Spleen (tissue), 11 donors: ENCODE data around the gene FLAD1. TPM values are rescaled to one million over a fixed set of nuclear protein-coding genes. Genes with fewer than 3 reads are reported as not detected.

Experiments
- DNase-seq: peaks from one replicate; pipeline ENCODE4 v3.0.0-alpha.2; 2020
- H3K27ac ChIP-seq, 8 donors: fragments of 200-600 bp; sonication (generic) in 7 of 8; 1 replicate in 4 of 8; 2 replicates in 4 of 8; pipeline versions ENCODE4 v1.5.0 to v1.8.0; 2016 to 2021; ENCODE audit warnings: inconsistent platforms in 4 of 8, mild to moderate bottlenecking in 4 of 8, moderate library complexity in 1 of 8
- H3K27me3 ChIP-seq, 7 donors: fragments of 200-600 bp; sonication (generic) in 6 of 7; replicated peaks in 1 of 7; 1 replicate in 4 of 7; 2 replicates in 3 of 7; pipeline versions ENCODE4 v1.5.0 to v1.8.0; 2016 to 2021; ENCODE audit warnings: inconsistent platforms in 3 of 7, mild to moderate bottlenecking in 1 of 7
- H3K36me3 ChIP-seq, 6 donors: fragments of 200-600 bp; sonication (generic) in 5 of 6; 1 replicate in 4 of 6; 2 replicates in 2 of 6; pipeline versions ENCODE4 v1.5.0 to v1.8.0; 2016 to 2021; ENCODE audit warnings: inconsistent platforms in 2 of 6
- H3K4me1 ChIP-seq, 6 donors: fragments of 200-600 bp; sonication (generic) in 5 of 6; 1 replicate in 3 of 6; 2 replicates in 3 of 6; pipeline versions ENCODE4 v1.5.0 to v1.8.0; 2016 to 2021; ENCODE audit warnings: inconsistent platforms in 3 of 6
- H3K4me3 ChIP-seq, 8 donors: fragments of 200-600 bp; sonication (generic) in 7 of 8; 1 replicate in 4 of 8; 2 replicates in 4 of 8; pipeline versions ENCODE4 v1.5.0 to v1.8.0; 2016 to 2021; ENCODE audit warnings: inconsistent platforms in 4 of 8, mild to moderate bottlenecking in 4 of 8, moderate library complexity in 2 of 8
- H3K9me3 ChIP-seq, 8 donors: fragments of 200-600 bp; sonication (generic) in 7 of 8; 1 replicate in 4 of 8; 2 replicates in 4 of 8; pipeline versions ENCODE4 v1.5.0 to v1.8.0; 2016 to 2021; ENCODE audit warnings: inconsistent platforms in 4 of 8
- CTCF ChIP-seq, 11 experiments: fragments of 200-600 bp in 7 of 11; fragments of 450-650 bp in 4 of 11; sonication (generic) in 4 of 11; IDR thresholded peaks in 8 of 11; conservative IDR thresholded peaks in 3 of 11; 1 replicate in 7 of 11; 2 replicates in 4 of 11; pipeline versions ENCODE4 v1.4.0 to v1.8.0; 2016 to 2021; ENCODE audit warnings: antibody characterized with exemption in 11 of 11, inconsistent platforms in 4 of 11, mild to moderate bottlenecking in 1 of 11
- POLR2A ChIP-seq, 3 donors: fragments of 450-650 bp; IDR thresholded peaks; one replicate each; pipeline ENCODE4 v1.5.1; 2017; ENCODE audit warnings: antibody characterized with exemption in 3 of 3, mild to moderate bottlenecking in 1 of 3
- POLR2AphosphoS5 ChIP-seq, 3 donors: sonication (generic); formaldehyde crosslinking; IDR thresholded peaks; one replicate each; pipeline ENCODE4 v1.5.1; 2017; ENCODE audit warnings: antibody characterized with exemption in 3 of 3
- WGBS, 5 donors: extraction: QIAGEN DNeasy Blood & Tissue Kit in 3 of 5; methylation state at CpG; one replicate each; pipeline versions ENCODE4 v1.1.5 to v1.1.7; 2013 to 2018; 5-methylcytosine and 5-hydroxymethylcytosine counted together
- intact Hi-C: fragments of 100-400 bp; cut with DNase I; formaldehyde crosslinking; loops from one replicate; pipeline ENCODE4 v1.15.0; 2023; ENCODE audit warnings: low total_unique reads
- polyA plus RNA-seq, 3 donors: library from polyadenylated mRNA; stranded (reverse); fragments of 200-250 nt; gene quantifications; one replicate each; pipeline ENCODE4 v1.2.1, GENCODE V29; 2013
- total RNA-seq, 7 donors: library from RNA; depleted of rRNA in 3 of 7; stranded (reverse); fragments of >200 nt in 3 of 7; fragmentation: NEBNext Ultra II Directional in 4 of 7; extraction: Animal tissue kit (Norgen Biotek cat#: 25700) in 4 of 7; gene quantifications; one replicate each; pipeline versions ENCODE4 v1.1.0 to v1.2.1, GENCODE V29; 2016 to 2021
- donor health status: healthy with polysubstance abuse.
- donor health status: DM: no; HTN: no; CAD: no; lungs with moderate emphysema.
- donor health status: DM: no; HTN: no; CAD: no.
- donor health status: Bipolar disorder and iron deficiency.
- donor health status: healthy.
- donor health status: DM: no; HTN: no; CAD: no.
- donor health status: DM: yes; HTN: yes; CAD: no.

Gene FLAD1
- total and polyA plus RNA-seq, 10 donors: 27.1 to 43.4 (median 31.6) TPM

- intact Hi-C loops: no loop called here
- WGBS, 5 donors: 72 to 95% (median 88%) methylated on average over 6 of the region's 6 CpGs
- H3K4me3 ChIP-seq: no peak overlapping the region
- TF ChIP-seq POLR2AphosphoS5 (IDR thresholded peaks at IDR 0.05) (no peak), POLR2A (IDR thresholded peaks at IDR 0.05) (no peak), CTCF (IDR thresholded peaks at IDR 0.05 in 8 of 11, conservative IDR thresholded peaks at IDR 0.05 in 3 of 11) (no peak)
- peaks cover 11 to 74% (median 29%) of the 10 kb centered on the region in 6 donors for H3K4me1 ChIP-seq
- no peaks in the 10 kb centered on the region for H3K27me3 ChIP-seq
- H3K9me3 ChIP-seq: no peaks in the 10 kb centered on the region
- H3K36me3 ChIP-seq: peaks cover 0 to 70% (median 42%) of the 10 kb centered on the region in 6 donors
- H3K27ac ChIP-seq: no peak overlapping the region
- peak; percentile 47 for DNase-seq
Observed at GRCh38 chr1:154987326-154987725, 4.2 kb downstream of the FLAD1 start.

- Histone ChIP-seq H3K27me3 (no peaks in the 10 kb centered on the region), H3K36me3 (peaks cover 0 to 80% (median 42%) of the 10 kb centered on the region in 6 donors), H3K27ac (no peak overlapping the region), H3K4me3 (no peak overlapping the region), H3K9me3 (no peaks in the 10 kb centered on the region), H3K4me1 (peaks cover 11 to 66% (median 23%) of the 10 kb centered on the region in 6 donors)
- intact Hi-C loops: no loop called here
- TF ChIP-seq POLR2A (IDR thresholded peaks at IDR 0.05) (no peak), CTCF (IDR thresholded peaks at IDR 0.05 in 8 of 11, conservative IDR thresholded peaks at IDR 0.05 in 3 of 11) (no peak), POLR2AphosphoS5 (IDR thresholded peaks at IDR 0.05) (no peak)
- WGBS, 5 donors: 91 to 94% (median 93%) methylated on average over 16 to 17 of the region's 17 CpGs
- peak; percentile 64 for DNase-seq
Observed at GRCh38 chr1:154988058-154988954, 5.2 kb downstream of the FLAD1 start.

- H3K9me3 ChIP-seq: no peaks in the 10 kb centered on the region
- TF ChIP-seq POLR2AphosphoS5 (IDR thresholded peaks at IDR 0.05) (no peak), POLR2A (IDR thresholded peaks at IDR 0.05) (no peak), CTCF (IDR thresholded peaks at IDR 0.05 in 8 of 11, conservative IDR thresholded peaks at IDR 0.05 in 3 of 11) (no peak)
- H3K36me3 ChIP-seq: peaks cover 0 to 83% (median 42%) of the 10 kb centered on the region in 6 donors
- intact Hi-C loops: no loop called here
- WGBS, 5 donors: 84 to 100% (median 90%) methylated on average over 2 to 3 of the region's 3 CpGs
- no peak overlapping the region for H3K27ac ChIP-seq
- peak; percentile 32 for DNase-seq
- H3K4me1 ChIP-seq: peaks cover 2 to 56% (median 14%) of the 10 kb centered on the region in 6 donors
- no peaks in the 10 kb centered on the region for H3K27me3 ChIP-seq
- H3K4me3 ChIP-seq: no peak overlapping the region
Observed at GRCh38 chr1:154989195-154989860, 6.2 kb downstream of the FLAD1 start.

- WGBS, 5 donors: 92 to 97% (median 95%) methylated on average over 5 to 8 of the region's 8 CpGs
- intact Hi-C loops: no loop called here
- DNase-seq: peak; percentile 56
Observed at GRCh38 chr1:154990276-154990675, 7.1 kb downstream of the FLAD1 start.

More at GRCh38 chr1:154990276-154990675, 7.1 kb downstream of the FLAD1 start:
- peaks cover 0 to 52% (median 7%) of the 10 kb centered on the region in 6 donors for H3K4me1 ChIP-seq
- H3K27me3 ChIP-seq: no peaks in the 10 kb centered on the region
- no peak overlapping the region for H3K4me3 ChIP-seq
- peaks cover 0 to 79% (median 42%) of the 10 kb centered on the region in 6 donors for H3K36me3 ChIP-seq
- no peaks in the 10 kb centered on the region for H3K9me3 ChIP-seq
- TF ChIP-seq POLR2A (IDR thresholded peaks at IDR 0.05) (no peak), POLR2AphosphoS5 (IDR thresholded peaks at IDR 0.05) (peak in 1 of 3 donors; percentile 16)
- no peak overlapping the region for H3K27ac ChIP-seq
